GM18499 (cell line): ENCODE measurements around the gene PLG.
"Not testable (repeated sequence)": the region's sequence is repeated elsewhere in the genome, so short reads cannot be mapped to it uniquely, and the experiment has no call there.

ENCODE experiments used
- ATAC-seq: cut with Tn5 transposase; IDR thresholded peaks from one replicate; pipeline ENCODE4 v1.9.1; 2021; ENCODE audit warnings: moderate number of reproducible peaks; ENCODE audit not compliant: insufficient read depth, unreplicated experiment

PLG gene

GRCh38 chr6:160696884-160697283 is 5.2 kb upstream of the PLG start:
- not testable (repeated sequence) for ATAC-seq

- ATAC-seq: no peak
Observed at GRCh38 chr6:160697826-160698225, 4.2 kb upstream of the PLG start.

- ATAC-seq: not testable (repeated sequence)
Observed at GRCh38 chr6:160704688-160705087, 2.6 kb downstream of the PLG start.

- ATAC-seq: not testable (repeated sequence)
Observed at GRCh38 chr6:160708993-160709392, 6.9 kb downstream of the PLG start.

GRCh38 chr6:160714731-160715316 is 12.8 kb downstream of the PLG start:
- ATAC-seq: no peak

- no peak for ATAC-seq
Observed at GRCh38 chr6:160730911-160731310, 28.9 kb downstream of the PLG start.

- peak; percentile 63 for ATAC-seq
Observed at GRCh38 chr6:160733050-160733646, 31.1 kb downstream of the PLG start.

GRCh38 chr6:160734627-160735026 is 32.6 kb downstream of the PLG start:
- no peak for ATAC-seq

GRCh38 chr6:160735523-160735922 is 33.5 kb downstream of the PLG start:
- ATAC-seq: peak; percentile 89

- no peak for ATAC-seq
Observed at GRCh38 chr6:160737934-160738333, 35.9 kb downstream of the PLG start.

GRCh38 chr6:160739955-160740354 is 37.9 kb downstream of the PLG start:
- ATAC-seq: no peak

- ATAC-seq: peak; percentile 96
Observed at GRCh38 chr6:160741012-160741411, 39.0 kb downstream of the PLG start.

GRCh38 chr6:160742090-160742489 is 40.0 kb downstream of the PLG start:
- ATAC-seq: peak; percentile 38

GRCh38 chr6:160750276-160750689 is 48.2 kb downstream of the PLG start:
- ATAC-seq: peak; percentile 79

- ATAC-seq: not testable (repeated sequence)
Observed at GRCh38 chr6:160753211-160753610, 51.2 kb downstream of the PLG start.

- ATAC-seq: no peak
Observed at GRCh38 chr6:160755165-160755564, 53.1 kb downstream of the PLG start.

GRCh38 chr6:160756021-160756420 is 54.0 kb downstream of the PLG start:
- ATAC-seq: no peak

- ATAC-seq: no peak
Observed at GRCh38 chr6:160756871-160757270, 54.8 kb downstream of the PLG start.

- ATAC-seq: no peak
Observed at GRCh38 chr6:160764847-160765246, 62.8 kb downstream of the PLG start.

GRCh38 chr6:160765412-160765811 is 63.4 kb downstream of the PLG start:
- no peak for ATAC-seq

- no peak for ATAC-seq
Observed at GRCh38 chr6:160766657-160766988, 64.6 kb downstream of the PLG start.

- no peak for ATAC-seq
Observed at GRCh38 chr6:160766989-160767646, 65.1 kb downstream of the PLG start.
